ENCODE results near the gene RFX8. TPM values are rescaled to one million over a fixed set of nuclear protein-coding genes. Genes with fewer than 3 reads are reported as not detected.

The RFX8 gene
- total RNA-seq, 4 donors from 2014 or later: 0.52 to 0.84 TPM; not detected in 2

GRCh38 chr2:101408925-101409324, 66.0 kb downstream of the RFX8 start:
- no peak overlapping the region for H3K4me3 ChIP-seq (ENCODE audit: low read depth, poor library complexity, severe bottlenecking)
- WGBS, 2 donors: 79 to 84% methylated on average over 5 to 6 of the region's 6 CpGs
- intact Hi-C loops (cut with DNase I; ENCODE audit: low total_unique reads): no loop called here
- DNase-seq (ENCODE audit: low spot score in 2 of 2): no peak
- TF ChIP-seq POLR2A (IDR thresholded peaks at IDR 0.05): no peak
- no peak for TF ChIP-seq CTCF (IDR thresholded peaks at IDR 0.05)

- TF ChIP-seq CTCF (IDR thresholded peaks at IDR 0.05) (no peak), POLR2A (IDR thresholded peaks at IDR 0.05) (no peak)
- DNase-seq (ENCODE audit: low spot score in 2 of 2): no peak
- intact Hi-C loops (cut with DNase I; ENCODE audit: low total_unique reads): no loop called here
- 64 to 73% methylated on average over 7 of the region's 7 CpGs for WGBS, 2 donors
- H3K4me3 ChIP-seq (ENCODE audit: low read depth, poor library complexity, severe bottlenecking): no peak overlapping the region
Observed at GRCh38 chr2:101405351-101405899, 69.5 kb downstream of the RFX8 start.

GRCh38 chr2:101403745-101404144, 71.2 kb downstream of the RFX8 start:
- DNase-seq (ENCODE audit: low spot score in 2 of 2): no peak
- H3K4me3 ChIP-seq (ENCODE audit: low read depth, poor library complexity, severe bottlenecking): no peak overlapping the region
- 100% methylated on average over 1 of the region's 1 CpG for WGBS, 2 donors
- intact Hi-C loops (cut with DNase I; ENCODE audit: low total_unique reads): no loop called here
- TF ChIP-seq POLR2A (IDR thresholded peaks at IDR 0.05) (no peak), CTCF (IDR thresholded peaks at IDR 0.05) (no peak)

- intact Hi-C loops (cut with DNase I; ENCODE audit: low total_unique reads): no loop called here
- H3K4me3 ChIP-seq (ENCODE audit: low read depth, poor library complexity, severe bottlenecking): no peak overlapping the region
- no peak for DNase-seq (ENCODE audit: low spot score in 2 of 2)
- 96 to 97% methylated on average over 6 of the region's 6 CpGs for WGBS, 2 donors
- no peak for TF ChIP-seq CTCF (IDR thresholded peaks at IDR 0.05)
- TF ChIP-seq POLR2A (IDR thresholded peaks at IDR 0.05): no peak
Observed at GRCh38 chr2:101402630-101403029, 72.3 kb downstream of the RFX8 start.

GRCh38 chr2:101401906-101402305, 73.0 kb downstream of the RFX8 start:
- DNase-seq (ENCODE audit: low spot score in 2 of 2): no peak
- WGBS, 2 donors: 78 to 80% methylated on average over 5 of the region's 5 CpGs
- intact Hi-C loops (cut with DNase I; ENCODE audit: low total_unique reads): no loop called here
- no peak overlapping the region for H3K4me3 ChIP-seq (ENCODE audit: low read depth, poor library complexity, severe bottlenecking)
- TF ChIP-seq POLR2A (IDR thresholded peaks at IDR 0.05): no peak
- TF ChIP-seq CTCF (IDR thresholded peaks at IDR 0.05): no peak

GRCh38 chr2:101401326-101401665, 73.6 kb downstream of the RFX8 start:
- 80 to 93% methylated on average over 8 of the region's 8 CpGs for WGBS, 2 donors
- intact Hi-C loops (cut with DNase I; ENCODE audit: low total_unique reads): no loop called here
- no peak overlapping the region for H3K4me3 ChIP-seq (ENCODE audit: low read depth, poor library complexity, severe bottlenecking)
- no peak for TF ChIP-seq POLR2A (IDR thresholded peaks at IDR 0.05)
- no peak for TF ChIP-seq CTCF (IDR thresholded peaks at IDR 0.05)
- no peak for DNase-seq (ENCODE audit: low spot score in 2 of 2)

All from lower leg skin (tissue), 4 donors.